ENCODE data around the gene CBX5. TPM values are rescaled to one million over a fixed set of nuclear protein-coding genes. Genes with fewer than 3 reads are reported as not detected.

Gene CBX5
- total RNA-seq, 2 experiments from 2014 or later: 115 to 299 TPM

DNA sequence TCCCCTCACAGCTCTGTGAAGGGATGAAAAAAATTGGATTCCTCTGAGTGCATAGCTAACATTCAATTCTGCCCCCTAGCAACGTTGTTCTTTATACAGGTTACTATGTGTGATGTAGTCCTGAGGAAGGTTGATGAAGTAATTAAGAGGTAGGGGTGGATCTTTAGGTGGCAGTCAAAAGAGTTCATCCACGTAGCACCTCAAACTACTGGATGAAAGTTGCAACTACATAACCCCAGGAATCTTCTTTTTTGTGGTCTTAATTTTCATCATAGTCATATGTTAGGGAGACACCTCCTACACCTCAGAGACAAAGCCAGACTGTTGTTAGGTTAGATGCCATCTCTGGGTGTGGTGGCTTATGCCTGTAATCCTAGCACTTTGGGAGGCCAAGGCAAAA lies 31.1 kb upstream of the CBX5 start:
- Histone ChIP-seq H2AFZ (ENCODE audit: low read length) (no peak overlapping the region), H4K20me1 (ENCODE audit: insufficient read depth, low read length) (no peaks in the 10 kb centered on the region), H3K27ac (ENCODE audit: low read depth, low read length, poor library complexity, severe bottlenecking) (no peak overlapping the region), H3K36me3 (ENCODE audit: insufficient read depth, low read length) (no peaks in the 10 kb centered on the region), H3K4me1 (ENCODE audit: insufficient read depth, low read length, poor library complexity, severe bottlenecking) (no peaks in the 10 kb centered on the region), H3K9me3 (ENCODE audit: low read length) (no peaks in the 10 kb centered on the region), H3K4me3 (ENCODE audit: low read depth, low read length, poor library complexity, severe bottlenecking) (no peak overlapping the region), H3K9me2 (ENCODE audit: insufficient read depth, low read length) (no peaks in the 10 kb centered on the region), H3K79me2 (ENCODE audit: insufficient read depth, low read depth, low read length) (no peaks in the 10 kb centered on the region), H3K4me2 (ENCODE audit: low read length) (no peak overlapping the region)
- BruUV-seq (replicated peaks): no TSS peak
- no peak for DNase-seq (ENCODE audit: low spot score)
- POLR2A ChIA-PET: interaction anchor here (0.6 to 0.7 kb wide), 3 partner anchors 9 to 69 kb away, joined by 3 to 6 read pairs (median 3); no protein-coding TSS in a partner anchor
- intact Hi-C loops (cut with micrococcal nuclease; ENCODE audit: unreplicated experiment): no loop called here
- no peak for TF ChIP-seq EZH2phosphoT487 (IDR thresholded peaks at IDR 0.05; ENCODE audit: borderline replicate concordance, low read depth, low read length)
- TF ChIP-seq, protein P1, sequence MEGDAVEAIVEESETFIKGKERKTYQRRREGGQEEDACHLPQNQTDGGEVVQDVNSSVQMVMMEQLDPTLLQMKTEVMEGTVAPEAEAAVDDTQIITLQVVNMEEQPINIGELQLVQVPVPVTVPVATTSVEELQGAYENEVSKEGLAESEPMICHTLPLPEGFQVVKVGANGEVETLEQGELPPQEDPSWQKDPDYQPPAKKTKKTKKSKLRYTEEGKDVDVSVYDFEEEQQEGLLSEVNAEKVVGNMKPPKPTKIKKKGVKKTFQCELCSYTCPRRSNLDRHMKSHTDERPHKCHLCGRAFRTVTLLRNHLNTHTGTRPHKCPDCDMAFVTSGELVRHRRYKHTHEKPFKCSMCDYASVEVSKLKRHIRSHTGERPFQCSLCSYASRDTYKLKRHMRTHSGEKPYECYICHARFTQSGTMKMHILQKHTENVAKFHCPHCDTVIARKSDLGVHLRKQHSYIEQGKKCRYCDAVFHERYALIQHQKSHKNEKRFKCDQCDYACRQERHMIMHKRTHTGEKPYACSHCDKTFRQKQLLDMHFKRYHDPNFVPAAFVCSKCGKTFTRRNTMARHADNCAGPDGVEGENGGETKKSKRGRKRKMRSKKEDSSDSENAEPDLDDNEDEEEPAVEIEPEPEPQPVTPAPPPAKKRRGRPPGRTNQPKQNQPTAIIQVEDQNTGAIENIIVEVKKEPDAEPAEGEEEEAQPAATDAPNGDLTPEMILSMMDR (conservative IDR thresholded peaks at IDR 0.05; ENCODE audit: low read length): no peak
- CTCF ChIA-PET (ENCODE audit: unreplicated experiment): no interaction called here

DNA sequence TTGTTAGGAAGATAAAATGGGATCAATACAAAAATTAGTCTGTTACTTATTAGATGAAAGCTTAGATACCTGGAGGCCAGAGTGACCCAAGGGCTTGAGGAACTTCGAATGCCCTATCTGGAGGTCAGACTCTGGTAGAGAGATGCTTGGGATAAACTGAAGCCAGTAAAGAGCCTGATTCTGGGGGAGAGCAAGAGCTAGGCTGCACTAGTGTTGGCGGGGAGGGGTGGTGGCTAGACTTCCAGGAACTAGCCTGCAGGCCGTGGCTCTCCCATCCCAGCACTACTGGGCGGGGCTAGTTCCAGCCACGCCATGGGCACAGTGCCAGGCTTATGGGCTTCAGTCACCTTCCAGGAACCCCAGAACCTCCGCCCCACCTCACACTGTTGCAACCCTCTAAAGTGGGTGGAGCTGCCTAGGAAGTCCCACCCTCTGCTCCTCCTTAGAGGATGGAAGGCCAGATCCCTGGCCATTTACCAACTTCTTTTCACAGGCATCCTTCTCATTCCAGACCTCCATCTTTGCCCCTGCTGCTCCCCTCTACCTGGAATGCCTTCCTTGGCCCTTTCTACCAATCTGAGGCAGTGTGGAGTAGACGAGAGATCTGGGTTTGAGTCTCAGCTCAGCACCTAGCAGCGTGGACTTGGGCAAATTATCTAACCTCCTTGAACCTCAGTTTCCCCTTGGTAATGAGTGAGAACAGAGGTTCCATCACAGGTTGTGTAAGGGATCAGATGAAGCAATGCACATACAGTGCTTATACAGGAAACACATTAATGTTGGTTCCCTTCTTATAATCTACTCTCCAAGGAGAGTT lies 27.2 kb upstream of the CBX5 start:
- H3K27ac ChIP-seq (ENCODE audit: low read depth, low read length, poor library complexity, severe bottlenecking): no peak overlapping the region
- H4K20me1 ChIP-seq (ENCODE audit: insufficient read depth, low read length): no peaks in the 10 kb centered on the region
- no peaks in the 10 kb centered on the region for H3K9me2 ChIP-seq (ENCODE audit: insufficient read depth, low read length)
- peaks cover 6% of the 10 kb centered on the region for H3K4me1 ChIP-seq (ENCODE audit: insufficient read depth, low read length, poor library complexity, severe bottlenecking)
- ChIA-PET POLR2A (interaction anchor here (0.6 to 1.6 kb wide), 3 partner anchors 20 to 46 kb away, joined by 3 to 4 read pairs (median 3); no protein-coding TSS in a partner anchor), CTCF (ENCODE audit: unreplicated experiment) (no interaction called here)
- no peaks in the 10 kb centered on the region for H3K79me2 ChIP-seq (ENCODE audit: insufficient read depth, low read depth, low read length)
- H3K9me3 ChIP-seq (ENCODE audit: low read length): no peaks in the 10 kb centered on the region
- BruUV-seq (replicated peaks): no TSS peak
- intact Hi-C loops (cut with micrococcal nuclease; ENCODE audit: unreplicated experiment): no loop called here
- no peak for DNase-seq (ENCODE audit: low spot score)
- H3K4me2 ChIP-seq (ENCODE audit: low read length): no peak overlapping the region
- H3K4me3 ChIP-seq (ENCODE audit: low read depth, low read length, poor library complexity, severe bottlenecking): no peak overlapping the region
- TF ChIP-seq, protein P1 (conservative IDR thresholded peaks at IDR 0.05; ENCODE audit: low read length): no peak
- TF ChIP-seq EZH2phosphoT487 (IDR thresholded peaks at IDR 0.05; ENCODE audit: borderline replicate concordance, low read depth, low read length): no peak
- no peaks in the 10 kb centered on the region for H3K36me3 ChIP-seq (ENCODE audit: insufficient read depth, low read length)
- no peak overlapping the region for H2AFZ ChIP-seq (ENCODE audit: low read length)

DNA sequence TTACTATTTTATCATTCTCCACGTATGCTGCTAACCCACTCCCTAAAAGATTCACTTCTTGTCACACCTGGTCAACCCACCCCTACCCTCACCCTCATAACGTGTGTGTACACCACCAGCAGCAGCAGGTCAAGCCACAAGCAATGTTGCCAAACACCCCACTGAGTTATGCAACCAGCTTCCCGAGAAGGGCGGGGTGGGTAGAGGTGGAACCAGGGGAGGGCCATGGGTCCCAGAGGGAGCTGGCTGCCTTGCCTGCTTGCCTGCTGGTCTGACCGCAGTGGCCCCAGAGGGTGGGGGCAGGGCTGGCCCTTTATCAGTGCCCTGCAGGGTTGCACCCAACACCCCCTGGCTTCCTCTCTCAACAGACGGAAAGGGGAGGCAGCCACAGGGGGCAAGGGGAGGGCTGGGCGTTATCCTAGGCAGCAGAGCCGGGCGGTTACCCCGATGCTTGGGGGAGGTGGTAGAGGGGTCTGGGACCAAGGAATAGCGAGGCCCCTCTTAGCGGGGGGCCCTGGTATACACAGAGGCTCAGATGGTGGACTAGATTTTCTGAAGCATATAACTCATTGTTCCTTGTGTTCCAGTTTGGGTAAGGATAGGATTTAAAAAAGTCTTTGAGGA lies 24.4 kb upstream of the CBX5 start:
- no peaks in the 10 kb centered on the region for H3K9me3 ChIP-seq (ENCODE audit: low read length)
- H3K4me2 ChIP-seq (ENCODE audit: low read length): no peak overlapping the region; the same call in 1 of the 2 replicates
- H2AFZ ChIP-seq (ENCODE audit: low read length): no peak overlapping the region
- ChIA-PET CTCF (ENCODE audit: unreplicated experiment) (no interaction called here), POLR2A (no interaction called here)
- no peak overlapping the region for H3K27ac ChIP-seq (ENCODE audit: low read depth, low read length, poor library complexity, severe bottlenecking)
- no peaks in the 10 kb centered on the region for H3K9me2 ChIP-seq (ENCODE audit: insufficient read depth, low read length)
- intact Hi-C loops (cut with micrococcal nuclease; ENCODE audit: unreplicated experiment): no loop called here
- peak; percentile 24 for DNase-seq (ENCODE audit: low spot score)
- H3K79me2 ChIP-seq (ENCODE audit: insufficient read depth, low read depth, low read length): no peaks in the 10 kb centered on the region
- H3K36me3 ChIP-seq (ENCODE audit: insufficient read depth, low read length): no peaks in the 10 kb centered on the region
- no peak overlapping the region for H3K4me3 ChIP-seq (ENCODE audit: low read depth, low read length, poor library complexity, severe bottlenecking)
- H3K4me1 ChIP-seq (ENCODE audit: insufficient read depth, low read length, poor library complexity, severe bottlenecking): peaks cover 11% of the 10 kb centered on the region
- no peaks in the 10 kb centered on the region for H4K20me1 ChIP-seq (ENCODE audit: insufficient read depth, low read length)
- no peak for TF ChIP-seq EZH2phosphoT487 (IDR thresholded peaks at IDR 0.05; ENCODE audit: borderline replicate concordance, low read depth, low read length)
- TF ChIP-seq, protein P1 (conservative IDR thresholded peaks at IDR 0.05; ENCODE audit: low read length): no peak
- BruUV-seq (replicated peaks): no TSS peak
